CD14-positive monocyte (primary cell): ENCODE results near the gene CCDC90B. TPM values are rescaled to one million over a fixed set of nuclear protein-coding genes. Genes with fewer than 3 reads are reported as not detected.

Experiments
- DNase-seq, 3 donors: peaks; one replicate each; pipeline ENCODE4 v3.0.0-alpha.2; 2011 to 2022
- H2AFZ ChIP-seq: 2 replicates; pipeline ENCODE4 v1.6.0; 2012; ENCODE audit warnings: mild to moderate bottlenecking, low read depth, low read length, inconsistent platforms; ENCODE audit not compliant: insufficient read depth, poor library complexity, severe bottlenecking
- H3K27ac ChIP-seq, 2 donors: 1 replicate in 1 of 2; 2 replicates in 1 of 2; pipeline ENCODE4 v1.5.1; 2012 to 2013; ENCODE audit warnings: low read length in 2 of 2, control low read depth in 1 of 2, inconsistent platforms in 1 of 2, low read depth in 1 of 2, mild to moderate bottlenecking in 1 of 2
- H3K27me3 ChIP-seq, 2 donors: one replicate each; pipeline versions ENCODE4 v1.6.0 to v1.6.1; 2011 to 2013; ENCODE audit warnings: low read length in 2 of 2; ENCODE audit not compliant: control insufficient read depth in 2 of 2, insufficient read depth in 2 of 2
- H3K36me3 ChIP-seq, 2 donors: replicated peaks in 1 of 2; 1 replicate in 1 of 2; 2 replicates in 1 of 2; pipeline versions ENCODE4 v1.5.1 to v1.6.1; 2012 to 2013; ENCODE audit warnings: low read length in 2 of 2, control low read depth in 1 of 2, inconsistent platforms in 1 of 2, mild to moderate bottlenecking in 1 of 2; ENCODE audit not compliant: insufficient read depth in 2 of 2, control insufficient read depth in 1 of 2
- H3K4me1 ChIP-seq, 2 donors: 1 replicate in 1 of 2; 2 replicates in 1 of 2; pipeline versions ENCODE4 v1.5.1 to v1.6.1; 2012 to 2013; ENCODE audit warnings: low read length in 2 of 2, control low read depth in 1 of 2, inconsistent platforms in 1 of 2, mild to moderate bottlenecking in 1 of 2, moderate library complexity in 1 of 2; ENCODE audit not compliant: insufficient read depth in 2 of 2, control insufficient read depth in 1 of 2
- H3K4me2 ChIP-seq: replicated peaks from 2 replicates; pipeline ENCODE3; 2012; ENCODE audit warnings: low read length, moderate library complexity, mild to moderate bottlenecking; ENCODE audit not compliant: poor library complexity, severe bottlenecking; ENCODE audit errors: extremely low read depth
- H3K4me3 ChIP-seq, 3 experiments: fragments of 200-600 bp in 1 of 3; sonication (generic) in 1 of 3; replicated peaks in 1 of 3; 1 replicate in 2 of 3; 2 replicates in 1 of 3; pipeline ENCODE4 v1.5.1; 2011 to 2013; ENCODE audit warnings: low read length in 3 of 3, mild to moderate bottlenecking in 3 of 3, control low read depth in 2 of 3, low read depth in 2 of 3, inconsistent platforms in 1 of 3, moderate library complexity in 1 of 3
- H3K79me2 ChIP-seq: 2 replicates; pipeline ENCODE4 v1.6.0; 2012; ENCODE audit warnings: mild to moderate bottlenecking, control low read depth, inconsistent platforms, low read length, moderate library complexity; ENCODE audit not compliant: insufficient read depth
- H3K9ac ChIP-seq: 2 replicates; pipeline ENCODE4 v1.6.0; 2017; ENCODE audit warnings: low read length, mild to moderate bottlenecking; ENCODE audit not compliant: insufficient read depth, poor library complexity, severe bottlenecking
- H3K9me3 ChIP-seq, 2 donors: replicated peaks in 1 of 2; 1 replicate in 1 of 2; 2 replicates in 1 of 2; pipeline versions ENCODE4 v1.5.1 to v1.6.1; 2012 to 2013; ENCODE audit warnings: low read length in 2 of 2, control low read depth in 1 of 2; ENCODE audit not compliant: control insufficient read depth in 1 of 2, insufficient read depth in 1 of 2
- H4K20me1 ChIP-seq: 2 replicates; pipeline ENCODE4 v1.6.0; 2012; ENCODE audit warnings: mild to moderate bottlenecking, low read length, control low read depth, moderate library complexity; ENCODE audit not compliant: insufficient read depth
- H3K27ac Mint-ChIP-seq, 7 donors: one replicate each; pipeline ENCODE4 v1.8.0; 2020; ENCODE audit warnings: mild to moderate bottlenecking in 7 of 7, mixed read lengths in 7 of 7, moderate library complexity in 6 of 7, inconsistent platforms in 2 of 7
- H3K27me3 Mint-ChIP-seq, 3 donors: one replicate each; pipeline ENCODE4 v1.8.0; 2021 to 2022; ENCODE audit warnings: low read depth in 3 of 3, mild to moderate bottlenecking in 3 of 3, mixed read lengths in 3 of 3, moderate library complexity in 3 of 3, inconsistent platforms in 1 of 3
- H3K36me3 Mint-ChIP-seq, 2 donors: one replicate each; pipeline ENCODE4 v1.8.0; 2020; ENCODE audit warnings: mixed read lengths in 2 of 2, inconsistent platforms in 1 of 2, mild to moderate bottlenecking in 1 of 2
- H3K4me1 Mint-ChIP-seq: one replicate; pipeline ENCODE4 v1.8.0; 2020; ENCODE audit warnings: mild to moderate bottlenecking, mixed read lengths
- H3K4me3 Mint-ChIP-seq, 2 donors: one replicate each; pipeline ENCODE4 v1.8.0; 2020; ENCODE audit warnings: mild to moderate bottlenecking in 2 of 2, mixed read lengths in 2 of 2, moderate library complexity in 1 of 2
- H3K9me3 Mint-ChIP-seq, 7 donors: one replicate each; pipeline ENCODE4 v1.8.0; 2020 to 2022; ENCODE audit warnings: mixed read lengths in 7 of 7, mild to moderate bottlenecking in 6 of 7, moderate library complexity in 6 of 7, inconsistent platforms in 2 of 7
- CTCF ChIP-seq: fragments of 200-600 bp; IDR thresholded peaks from one replicate; pipeline ENCODE4 v1.8.0; 2022; ENCODE audit warnings: antibody characterized with exemption, mild to moderate bottlenecking
- WGBS: methylation state at CpG from one replicate; pipeline ENCODE4 v1.1.5; 2013; ENCODE audit warnings: missing lambda C conversion rate; ENCODE audit not compliant: insufficient coverage; 5-methylcytosine and 5-hydroxymethylcytosine counted together
- intact Hi-C, 2 donors: fragments of 100-400 bp; cut with micrococcal nuclease; formaldehyde crosslinking; loops; one replicate each; pipeline versions ENCODE4 v1.15.0 to v1.15.1; 2023
- polyA plus RNA-seq, 3 donors: library from polyadenylated mRNA; depleted of rRNA in 1 of 3; unstranded in 2 of 3; stranded (reverse) in 1 of 3; fragments of 300-500 nt in 2 of 3; fragments of >200 nt in 1 of 3; fragmentation: Illumina TruSeq in 2 of 3; gene quantifications; 1 replicate in 2 of 3; 2 replicates in 1 of 3; pipeline ENCODE4 v1.2.3, GENCODE V29; 2012 to 2021

The CCDC90B gene
- polyA plus RNA-seq, 3 donors = 15.3 to 46.2 (median 39.6) TPM

GRCh38 chr11:83319346-83319745, 33.2 kb upstream of the CCDC90B start:
- no peak overlapping the region for H3K4me3 ChIP-seq
- no peaks in the 10 kb centered on the region for H3K79me2 ChIP-seq
- peaks cover 0 to 16% (median 6%) of the 10 kb centered on the region in 7 donors for H3K9me3 Mint-ChIP-seq
- H3K27ac Mint-ChIP-seq = no peak overlapping the region
- H3K36me3 Mint-ChIP-seq = no peaks in the 10 kb centered on the region
- H3K27me3 Mint-ChIP-seq = peaks cover 0 to 2% (median 0%) of the 10 kb centered on the region in 3 donors
- DNase-seq = no peak
- H3K36me3 ChIP-seq = no peaks in the 10 kb centered on the region
- no peaks in the 10 kb centered on the region for H3K9me3 ChIP-seq
- no peak overlapping the region for H2AFZ ChIP-seq
- H3K4me2 ChIP-seq = no peak overlapping the region
- H4K20me1 ChIP-seq = no peaks in the 10 kb centered on the region
- H3K9ac ChIP-seq = no peak overlapping the region
- WGBS = no CpG with 5 or more reads among the region's 4 CpGs
- H3K4me1 Mint-ChIP-seq = no peaks in the 10 kb centered on the region
- H3K4me3 Mint-ChIP-seq = no peak overlapping the region
- TF ChIP-seq CTCF = no peak
- H3K4me1 ChIP-seq = no peaks in the 10 kb centered on the region
- H3K27ac ChIP-seq = no peak overlapping the region
- H3K27me3 ChIP-seq = no peaks in the 10 kb centered on the region
- intact Hi-C loops = no loop called here

GRCh38 chr11:83318931-83319330, 32.8 kb upstream of the CCDC90B start:
- Mint-ChIP-seq H3K36me3 (no peaks in the 10 kb centered on the region), H3K9me3 (peaks cover 0 to 16% (median 6%) of the 10 kb centered on the region in 7 donors), H3K4me1 (no peaks in the 10 kb centered on the region)

More at GRCh38 chr11:83318931-83319330, 32.8 kb upstream of the CCDC90B start:
- H3K27ac Mint-ChIP-seq = no peak overlapping the region
- H4K20me1 ChIP-seq = no peaks in the 10 kb centered on the region
- intact Hi-C loops = no loop called here
- H3K4me3 Mint-ChIP-seq = no peak overlapping the region
- DNase-seq = no peak
- no peak overlapping the region for H2AFZ ChIP-seq
- no peaks in the 10 kb centered on the region for H3K9me3 ChIP-seq
- no peaks in the 10 kb centered on the region for H3K36me3 ChIP-seq
- H3K27me3 Mint-ChIP-seq = peaks cover 0 to 2% (median 2%) of the 10 kb centered on the region in 3 donors
- no peak overlapping the region for H3K27ac ChIP-seq
- H3K4me2 ChIP-seq = no peak overlapping the region
- H3K27me3 ChIP-seq = no peaks in the 10 kb centered on the region
- WGBS = no CpG with 5 or more reads among the region's 1 CpG
- H3K4me3 ChIP-seq = no peak overlapping the region
- H3K79me2 ChIP-seq = no peaks in the 10 kb centered on the region
- TF ChIP-seq CTCF = no peak
- H3K4me1 ChIP-seq = no peaks in the 10 kb centered on the region
- H3K9ac ChIP-seq = no peak overlapping the region
